NCI-H187 (cell line): Measurements from ENCODE around the gene MYOM1.

Source experiments
- DNase-seq, 2 experiments: peaks; one replicate each; lab custom pipeline; 2025; lab: John Stamatoyannopoulos, UW

MYOM1 gene

GRCh38 chr18:3118195-3119010 is 101.4 kb downstream of the MYOM1 start:
- DNase-seq, result no peak

GRCh38 chr18:3117493-3118192 is 102.1 kb downstream of the MYOM1 start:
- DNase-seq, result no peak

GRCh38 chr18:3115447-3116030 is 104.2 kb downstream of the MYOM1 start:
- no peak for DNase-seq

- no peak for DNase-seq
These were observed 105.3 kb downstream of the MYOM1 start for GRCh38 chr18:3114451-3114850.

- no peak for DNase-seq
These were observed 105.7 kb downstream of the MYOM1 start for GRCh38 chr18:3114026-3114425.

- no peak for DNase-seq
These were observed 108.1 kb downstream of the MYOM1 start for GRCh38 chr18:3111523-3112240.

GRCh38 chr18:3110034-3110752 is 109.6 kb downstream of the MYOM1 start:
- DNase-seq, result no peak

GRCh38 chr18:3107740-3108151 is 112.0 kb downstream of the MYOM1 start:
- DNase-seq, result no peak

GRCh38 chr18:3104190-3105054 is 115.3 kb downstream of the MYOM1 start:
- DNase-seq, result no peak

GRCh38 chr18:3103576-3103975 is 116.2 kb downstream of the MYOM1 start:
- DNase-seq, result no peak

GRCh38 chr18:3102983-3103382 is 116.8 kb downstream of the MYOM1 start:
- no peak for DNase-seq

GRCh38 chr18:3100498-3101132 is 119.2 kb downstream of the MYOM1 start:
- DNase-seq, result no peak

GRCh38 chr18:3099327-3099726 is 120.4 kb downstream of the MYOM1 start:
- no peak for DNase-seq

GRCh38 chr18:3097082-3097481 is 122.7 kb downstream of the MYOM1 start:
- DNase-seq, result no peak

- no peak for DNase-seq
These were observed 123.8 kb downstream of the MYOM1 start for GRCh38 chr18:3095921-3096320.

GRCh38 chr18:3094338-3094684 is 125.5 kb downstream of the MYOM1 start:
- DNase-seq, result no peak

GRCh38 chr18:3093624-3094337 is 126.0 kb downstream of the MYOM1 start:
- no peak for DNase-seq

- no peak for DNase-seq
These were observed 127.0 kb downstream of the MYOM1 start for GRCh38 chr18:3092727-3093126.

- DNase-seq, result no peak
These were observed 130.2 kb downstream of the MYOM1 start for GRCh38 chr18:3089579-3089978.

- no peak for DNase-seq
These were observed 131.3 kb downstream of the MYOM1 start for GRCh38 chr18:3088449-3088848.
